NCI-H460 (cell line): ENCODE data around the gene ST6GALNAC4. TPM values are rescaled to one million over a fixed set of nuclear protein-coding genes. Genes with fewer than 3 reads are reported as not detected.

ENCODE experiments used
- DNase-seq: peaks from one replicate; pipeline ENCODE4 v3.0.0-alpha.2; 2016; ENCODE audit warnings: low read depth; ENCODE audit errors: extremely low read depth
- total RNA-seq: library from RNA; depleted of rRNA; stranded (reverse); fragments of >200 nt; shearing (Covaris generic); gene quantifications from 2 replicates; pipeline ENCODE4 v1.2.3, GENCODE V29; 2014

ST6GALNAC4 gene
- total RNA-seq, 1 experiment from 2014 or later = 36.2 TPM

DNA sequence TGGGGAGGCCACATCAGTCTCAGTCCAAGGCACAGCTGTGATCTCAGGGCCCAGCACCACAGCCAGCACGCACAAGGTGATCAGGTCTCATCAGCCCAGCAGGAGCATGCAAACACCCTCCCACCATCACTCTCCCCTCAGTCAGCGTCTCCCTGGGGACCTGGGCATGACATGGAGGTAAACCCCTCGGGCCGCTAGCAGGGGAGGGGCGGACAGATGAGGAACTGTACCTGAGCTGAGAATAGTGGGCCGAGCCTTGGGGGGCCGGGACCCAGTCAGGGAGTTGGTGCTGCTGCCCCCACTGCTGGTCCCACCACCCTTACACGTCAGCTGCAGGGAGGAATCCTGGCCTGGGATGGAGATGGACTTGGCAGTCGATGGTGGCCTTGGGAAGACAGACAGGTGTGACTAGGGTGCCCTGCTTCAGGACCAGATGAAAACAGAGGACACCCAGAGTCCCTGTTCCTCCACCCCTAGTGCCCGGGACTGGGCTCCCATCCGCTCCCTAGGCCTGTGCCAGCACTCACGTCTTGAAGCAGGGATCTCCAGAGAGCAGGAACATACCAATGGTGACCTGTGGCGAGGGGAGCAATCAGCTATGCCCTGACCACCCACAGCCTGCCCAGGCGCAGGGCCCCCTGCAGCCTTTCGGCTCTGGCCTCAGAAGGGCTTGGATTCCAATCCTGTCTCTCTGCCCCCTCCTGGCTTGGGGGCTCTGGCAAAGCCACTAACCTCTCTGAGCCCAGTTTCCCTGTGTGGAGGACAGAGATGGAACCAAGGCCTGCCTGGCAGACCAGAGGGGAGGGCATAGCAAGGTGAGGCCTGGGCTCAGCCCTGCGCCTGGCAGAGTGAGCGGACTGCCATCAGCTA, 31.2 kb upstream of the ST6GALNAC4 start:
- DNase-seq = no peak

GRCh38 chr9:127946728-127947127, 29.9 kb upstream of the ST6GALNAC4 start:
- DNase-seq = no peak

GRCh38 chr9:127945942-127946341, 29.1 kb upstream of the ST6GALNAC4 start:
- DNase-seq = no peak

GRCh38 chr9:127945338-127945737, 28.5 kb upstream of the ST6GALNAC4 start:
- no peak for DNase-seq

- no peak for DNase-seq
Observed at GRCh38 chr9:127944586-127945218, 27.9 kb upstream of the ST6GALNAC4 start.

DNA sequence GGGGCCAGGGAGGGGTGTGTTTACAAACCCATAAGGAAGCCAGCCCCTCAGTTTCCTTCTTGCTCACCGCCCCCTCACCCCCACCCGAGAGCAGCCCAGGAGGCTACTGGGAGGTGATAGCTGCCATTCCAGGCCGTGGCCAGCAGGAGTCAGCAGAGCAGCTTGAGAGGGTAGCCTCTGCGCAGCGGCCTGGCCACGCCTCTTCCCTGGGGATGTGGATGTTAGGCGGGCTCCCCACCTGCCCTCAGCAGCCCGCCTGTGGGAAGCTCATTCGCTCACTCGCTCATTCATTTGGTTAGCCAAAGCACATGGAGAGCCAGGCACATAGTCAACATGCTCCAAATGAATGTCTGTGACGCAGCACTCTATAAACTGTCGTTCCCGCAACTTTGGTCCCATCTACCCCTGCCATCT, 26.9 kb upstream of the ST6GALNAC4 start:
- peak; percentile 75 for DNase-seq

DNA sequence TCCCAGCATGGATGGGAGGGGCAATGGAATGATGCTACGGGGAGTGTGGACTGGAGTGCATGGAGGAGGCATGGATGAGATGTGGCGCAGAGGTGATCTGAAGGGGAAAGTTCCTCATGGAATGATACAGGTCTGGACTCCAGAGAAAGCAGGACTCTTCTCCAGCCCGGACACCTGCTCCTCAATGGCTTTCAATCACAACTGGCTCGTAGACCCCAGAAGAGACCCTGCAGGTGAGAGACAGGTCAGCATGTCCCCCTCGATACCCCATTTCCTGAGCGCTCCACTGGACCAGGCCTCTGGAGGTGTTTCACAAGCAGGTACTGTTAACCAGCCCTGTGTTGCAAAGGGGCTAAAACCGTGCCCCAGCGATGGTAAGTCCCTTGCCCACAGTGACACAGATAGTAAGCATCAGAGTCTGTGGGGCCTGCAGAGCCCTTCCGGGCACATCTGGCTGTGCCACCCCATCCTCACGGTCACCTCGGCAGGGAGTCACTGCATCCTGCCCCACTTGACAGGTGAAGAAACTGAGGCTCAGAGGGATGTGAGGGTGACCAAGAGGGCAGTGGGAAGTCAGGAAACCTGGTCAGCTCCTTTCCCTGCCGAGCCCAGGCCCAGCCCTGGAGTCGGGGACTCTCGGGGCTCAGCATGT, 26.3 kb upstream of the ST6GALNAC4 start:
- DNase-seq = no peak

GRCh38 chr9:127942216-127943010, 25.6 kb upstream of the ST6GALNAC4 start:
- DNase-seq = no peak

GRCh38 chr9:127941961-127942215, 25.0 kb upstream of the ST6GALNAC4 start:
- no peak for DNase-seq

GRCh38 chr9:127941062-127941960, 24.5 kb upstream of the ST6GALNAC4 start:
- no peak for DNase-seq

- DNase-seq = no peak
Observed at GRCh38 chr9:127940593-127940992, 23.8 kb upstream of the ST6GALNAC4 start.

GRCh38 chr9:127938298-127938690, 21.5 kb upstream of the ST6GALNAC4 start:
- DNase-seq = no peak

DNA sequence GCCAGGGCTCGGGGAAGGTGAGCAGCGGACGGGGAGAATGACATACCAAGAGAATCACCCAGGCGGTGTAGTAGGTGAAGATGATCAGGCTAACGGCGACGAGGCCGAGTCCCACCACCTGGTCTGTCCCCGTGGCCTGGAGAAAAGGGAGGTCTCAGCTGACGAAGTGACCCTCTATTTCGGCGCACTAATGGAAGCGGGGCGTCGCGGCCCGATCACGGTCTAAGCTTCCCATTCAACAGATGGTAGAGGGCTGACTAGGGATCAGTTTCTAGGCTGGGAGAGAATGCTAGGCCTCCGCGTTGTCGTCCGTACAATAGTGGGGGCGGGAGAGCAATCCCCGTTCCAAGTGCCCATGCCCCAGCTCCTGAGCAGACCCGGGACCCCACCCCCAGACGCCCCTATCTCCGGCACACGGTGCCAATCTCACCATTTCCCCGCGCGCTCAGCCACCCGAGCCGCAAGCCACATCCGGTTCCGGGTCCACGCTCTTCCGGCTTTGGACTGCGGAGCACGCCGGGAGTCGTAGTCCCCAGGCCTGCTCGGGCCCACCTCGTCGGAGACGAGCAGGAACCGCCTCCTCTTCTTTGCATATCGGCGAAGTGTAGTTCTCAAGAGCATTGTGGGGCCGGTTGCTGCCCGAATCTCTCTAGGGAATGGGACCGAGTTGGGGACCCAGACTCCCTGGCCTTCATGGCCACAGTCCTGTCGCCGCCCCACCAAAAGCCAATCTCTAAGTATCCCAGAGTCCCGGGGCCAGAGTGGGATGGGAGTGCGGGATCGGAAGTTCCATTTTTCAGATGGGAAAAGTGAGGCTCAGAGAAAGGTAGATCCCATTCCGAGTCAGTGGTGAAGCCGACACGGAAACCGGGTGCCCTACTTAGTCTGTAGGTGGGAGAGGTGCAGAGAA, 20.8 kb upstream of the ST6GALNAC4 start, which contains the start of gene DPM2:
Gene DPM2 (minus strand): TSS at position 467 of the 910 bp plus-strand sequence. CDS start 34 bp downstream, at position 433.
- peak; percentile 72 for DNase-seq

DNA sequence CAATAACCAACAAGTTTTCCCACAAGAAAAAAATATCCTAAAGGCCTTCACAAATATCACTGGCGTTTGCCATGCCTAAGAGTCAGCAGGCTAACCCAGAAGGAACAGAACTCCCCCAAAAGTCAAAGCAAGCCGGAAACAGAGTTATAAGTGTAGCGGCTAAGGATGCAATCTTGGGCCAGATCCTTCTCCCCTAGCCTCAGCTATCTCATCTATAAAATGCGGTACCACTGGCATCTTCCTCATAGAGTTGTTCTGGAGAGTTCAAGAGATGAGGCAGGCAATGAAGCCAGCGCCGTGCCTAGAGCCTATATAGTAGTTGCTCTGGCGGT, 20.2 kb upstream of the ST6GALNAC4 start:
- no peak for DNase-seq

DNA sequence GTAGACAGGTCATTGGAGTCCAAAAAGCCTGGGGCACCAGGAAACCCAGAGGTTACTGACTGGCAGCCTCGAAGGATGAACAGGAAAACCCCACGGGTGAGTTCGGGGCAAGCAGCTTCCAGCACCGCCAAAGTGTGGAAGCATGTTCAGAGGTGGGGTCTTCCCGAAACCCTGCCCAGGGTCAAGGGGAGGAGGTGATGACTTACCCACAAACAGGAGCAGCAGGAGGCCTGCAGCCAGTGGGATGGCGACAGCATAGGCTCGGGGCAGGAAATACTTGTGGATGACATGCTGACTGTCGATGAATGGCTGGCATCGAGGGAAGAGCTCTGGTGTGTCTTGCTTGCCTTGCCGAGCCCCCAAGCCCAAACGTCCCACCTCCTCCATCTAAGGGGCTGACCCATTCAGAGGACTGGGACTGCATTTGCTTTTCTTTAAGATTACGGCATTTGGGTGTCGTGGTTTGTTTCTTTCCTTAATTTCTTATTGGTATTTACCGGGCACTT, 19.6 kb upstream of the ST6GALNAC4 start:
- DNase-seq = no peak

DNA sequence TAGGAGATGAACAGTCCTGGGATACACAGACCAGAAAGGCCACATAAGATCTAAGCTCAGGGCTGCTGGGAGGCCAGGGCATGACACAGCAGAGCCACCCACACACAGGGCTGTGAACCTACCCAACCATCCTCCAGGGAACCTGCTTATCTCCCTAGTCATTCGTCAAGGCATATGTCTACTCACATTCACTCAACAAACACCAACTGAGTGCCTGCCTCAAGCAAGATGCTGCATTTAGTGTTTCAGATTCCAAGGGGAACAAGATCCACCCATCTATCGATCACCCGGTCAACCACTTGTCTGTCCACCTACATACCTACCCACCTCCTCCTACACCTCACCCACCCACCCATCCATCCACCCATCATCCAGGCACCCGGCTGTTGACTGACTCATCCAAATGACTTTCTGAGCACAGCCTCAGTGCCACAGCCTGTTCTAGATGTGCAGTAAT, 19.0 kb upstream of the ST6GALNAC4 start:
- DNase-seq = no peak

DNA sequence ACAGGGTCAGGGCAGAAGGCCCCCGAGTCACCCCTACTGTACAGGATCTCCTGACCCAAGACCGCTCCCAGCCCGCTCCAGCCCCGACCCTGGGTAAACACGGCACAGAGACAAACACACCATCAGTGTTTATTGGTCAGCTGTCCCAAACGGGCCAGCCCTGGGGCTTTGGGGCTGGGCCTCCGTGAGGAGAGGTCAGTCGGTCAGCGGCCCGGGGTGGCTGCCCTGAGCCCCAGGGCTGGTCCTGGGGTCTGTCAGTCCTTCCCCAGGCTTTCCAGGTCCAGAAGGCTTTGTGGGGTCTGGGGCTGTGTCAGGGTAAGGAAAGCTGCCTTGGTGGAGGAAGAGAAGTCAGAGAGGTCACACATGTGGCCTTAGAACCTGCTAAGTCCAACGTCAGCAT, 18.1 kb upstream of the ST6GALNAC4 start:
- DNase-seq = no peak

DNA sequence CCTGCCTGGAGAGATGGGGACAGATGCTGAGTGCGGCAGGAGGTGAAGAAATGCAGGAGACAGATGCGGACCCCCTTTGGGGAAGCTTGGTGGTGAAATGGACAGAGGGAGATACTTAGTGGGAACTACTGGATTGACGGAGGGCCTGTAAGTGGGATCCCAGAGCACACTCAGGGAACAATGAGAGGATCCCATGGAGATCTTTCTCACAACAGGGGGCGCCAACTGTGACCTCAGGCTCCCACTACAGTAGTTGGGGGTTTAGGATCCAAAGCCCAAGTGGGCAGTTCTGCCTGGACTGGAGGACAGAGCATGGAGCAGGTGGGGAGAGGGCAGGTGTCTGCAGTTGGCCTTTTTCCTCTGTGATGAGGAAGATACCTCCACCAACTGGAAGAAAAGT, 17.4 kb upstream of the ST6GALNAC4 start:
- no peak for DNase-seq
